ENCODE measurements around the gene PLVAP. TPM values are rescaled to one million over a fixed set of nuclear protein-coding genes. Genes with fewer than 3 reads are reported as not detected.

PLVAP gene
- total RNA-seq, 4 donors from 2014 or later, result 11.5 to 45.1 (median 18.8) TPM

- Histone ChIP-seq H3K36me3 (no peaks in the 10 kb centered on the region), H3K27ac (peak overlapping the region in 3 of 4 donors; percentile 52 to 75 (median 60)), H3K9me3 (no peaks in the 10 kb centered on the region), H3K4me1 (no peaks in the 10 kb centered on the region), H3K4me3 (no peak overlapping the region), H3K27me3 (peaks cover 0 to 6% (median 0%) of the 10 kb centered on the region in 3 donors)
- DNase-seq (no peak), ATAC-seq (no peak)
- TF ChIP-seq, protein P1, sequence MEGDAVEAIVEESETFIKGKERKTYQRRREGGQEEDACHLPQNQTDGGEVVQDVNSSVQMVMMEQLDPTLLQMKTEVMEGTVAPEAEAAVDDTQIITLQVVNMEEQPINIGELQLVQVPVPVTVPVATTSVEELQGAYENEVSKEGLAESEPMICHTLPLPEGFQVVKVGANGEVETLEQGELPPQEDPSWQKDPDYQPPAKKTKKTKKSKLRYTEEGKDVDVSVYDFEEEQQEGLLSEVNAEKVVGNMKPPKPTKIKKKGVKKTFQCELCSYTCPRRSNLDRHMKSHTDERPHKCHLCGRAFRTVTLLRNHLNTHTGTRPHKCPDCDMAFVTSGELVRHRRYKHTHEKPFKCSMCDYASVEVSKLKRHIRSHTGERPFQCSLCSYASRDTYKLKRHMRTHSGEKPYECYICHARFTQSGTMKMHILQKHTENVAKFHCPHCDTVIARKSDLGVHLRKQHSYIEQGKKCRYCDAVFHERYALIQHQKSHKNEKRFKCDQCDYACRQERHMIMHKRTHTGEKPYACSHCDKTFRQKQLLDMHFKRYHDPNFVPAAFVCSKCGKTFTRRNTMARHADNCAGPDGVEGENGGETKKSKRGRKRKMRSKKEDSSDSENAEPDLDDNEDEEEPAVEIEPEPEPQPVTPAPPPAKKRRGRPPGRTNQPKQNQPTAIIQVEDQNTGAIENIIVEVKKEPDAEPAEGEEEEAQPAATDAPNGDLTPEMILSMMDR (IDR thresholded peaks at IDR 0.05 in 4 of 5, conservative IDR thresholded peaks at IDR 0.05 in 1 of 5), result no peak
- TF ChIP-seq POLR2A (IDR thresholded peaks at IDR 0.05), result no peak
- in situ Hi-C loops (cut with MboI; ENCODE audit: low sequenced_read_pairs in 4 of 4), result no loop called here
- intact Hi-C loops (cut with DNase I; ENCODE audit: low total_unique reads), result no loop called here
These were observed 20.0 kb downstream of the PLVAP start for GRCh38 chr19:17357078-17357666.

- Histone ChIP-seq H3K27me3 (peaks cover 0 to 6% (median 0%) of the 10 kb centered on the region in 3 donors), H3K9me3 (no peaks in the 10 kb centered on the region), H3K36me3 (no peaks in the 10 kb centered on the region), H3K27ac (peak overlapping the region in 1 of 4 donors; percentile 18), H3K4me1 (peaks cover 5 to 12% of the 10 kb centered on the region in 2 donors), H3K4me3 (no peak overlapping the region)
- in situ Hi-C loops (cut with MboI; ENCODE audit: low sequenced_read_pairs in 4 of 4), result no loop called here
- intact Hi-C loops (cut with DNase I; ENCODE audit: low total_unique reads), result no loop called here
- no peak for ATAC-seq
- TF ChIP-seq, protein P1 (IDR thresholded peaks at IDR 0.05 in 4 of 5, conservative IDR thresholded peaks at IDR 0.05 in 1 of 5), result no peak
- TF ChIP-seq POLR2A (IDR thresholded peaks at IDR 0.05), result no peak
- DNase-seq, result no peak
These were observed 23.8 kb downstream of the PLVAP start for GRCh38 chr19:17353386-17353785.

DNA sequence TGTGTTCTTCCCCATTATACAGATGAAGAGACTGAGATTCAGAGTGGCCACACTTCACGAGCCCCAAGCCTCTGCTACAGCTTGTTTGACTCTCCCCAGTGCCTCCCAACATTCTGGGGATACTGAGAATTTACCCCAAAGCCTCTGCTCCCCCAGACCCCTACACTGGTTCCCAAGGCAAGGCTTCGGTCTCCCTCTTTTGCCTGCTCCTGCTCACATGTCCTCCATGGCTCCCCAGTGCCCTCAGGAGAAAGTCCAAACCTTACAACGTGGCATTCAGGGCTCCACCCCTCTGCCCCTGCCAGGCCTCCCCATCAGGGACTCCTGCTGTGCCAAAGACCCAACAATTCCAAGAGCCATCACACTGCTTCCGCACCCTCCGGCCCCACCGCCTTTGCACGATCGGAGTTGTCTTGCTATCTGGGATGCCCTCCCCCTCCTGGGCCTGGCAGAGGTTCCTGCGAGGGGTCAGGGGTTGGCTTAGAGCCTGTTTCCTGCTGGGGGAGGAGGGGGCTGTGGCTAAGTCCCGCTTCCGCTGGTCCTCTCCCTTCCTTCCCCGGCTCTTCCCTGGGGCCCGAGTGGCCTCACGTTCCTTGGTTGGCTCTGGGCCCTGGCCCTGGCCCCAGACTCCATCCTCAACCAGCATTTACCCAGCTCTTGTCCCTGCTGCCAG is 24.4 kb downstream of the PLVAP start:
- TF ChIP-seq, protein P1 (IDR thresholded peaks at IDR 0.05 in 4 of 5, conservative IDR thresholded peaks at IDR 0.05 in 1 of 5), result no peak
- TF ChIP-seq POLR2A (IDR thresholded peaks at IDR 0.05), result no peak
- no peak for DNase-seq

DNA sequence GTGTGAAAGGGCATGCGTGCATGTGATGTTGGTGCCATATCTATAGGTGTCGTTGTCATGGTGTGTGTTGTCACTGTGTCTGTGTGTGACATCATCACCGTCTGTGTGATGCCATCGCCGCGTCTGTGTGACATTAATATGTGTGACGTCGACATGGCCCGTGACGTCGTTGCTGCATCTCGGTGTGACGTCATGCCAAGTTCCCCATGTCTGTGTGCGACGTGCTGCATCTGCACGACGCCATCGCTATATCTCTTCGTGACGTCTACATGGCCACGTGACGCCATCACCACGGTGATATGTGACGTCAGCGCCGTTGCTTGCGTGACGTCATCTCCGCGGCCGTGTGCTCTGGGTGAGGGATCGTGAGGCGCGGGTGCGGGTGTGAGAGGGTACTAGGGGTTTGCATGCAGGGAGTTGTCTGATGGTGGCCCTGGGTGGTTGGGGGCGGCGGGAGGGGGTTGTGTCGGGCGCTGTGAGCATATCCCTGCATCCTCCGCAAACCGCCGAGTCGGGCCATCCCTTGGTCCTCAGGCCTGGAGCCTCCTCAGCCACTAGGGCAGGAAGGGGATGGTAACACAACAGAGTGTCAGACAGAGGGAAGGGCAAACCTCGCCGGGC is 25.2 kb downstream of the PLVAP start:
- in situ Hi-C loops (cut with MboI; ENCODE audit: low sequenced_read_pairs in 4 of 4) (no loop called here), intact Hi-C loops (cut with DNase I; ENCODE audit: low total_unique reads) (no loop called here)
- no peak for TF ChIP-seq POLR2A (IDR thresholded peaks at IDR 0.05)
- TF ChIP-seq, protein P1 (IDR thresholded peaks at IDR 0.05 in 4 of 5, conservative IDR thresholded peaks at IDR 0.05 in 1 of 5), result no peak
- H3K36me3 ChIP-seq, result no peaks in the 10 kb centered on the region
- no peak overlapping the region for H3K4me3 ChIP-seq
- DNase-seq (no peak), ATAC-seq (no peak)
- H3K9me3 ChIP-seq, result no peaks in the 10 kb centered on the region
- peak overlapping the region in 1 of 4 donors; percentile 27 for H3K27ac ChIP-seq
- peaks cover 20 to 26% of the 10 kb centered on the region in 2 donors for H3K4me1 ChIP-seq
- peaks cover 0 to 6% (median 0%) of the 10 kb centered on the region in 3 donors for H3K27me3 ChIP-seq

More for the DNA sequence above, 24.4 kb downstream of the PLVAP start:
- H3K4me3 ChIP-seq, result no peak overlapping the region
- no peaks in the 10 kb centered on the region for H3K36me3 ChIP-seq
- intact Hi-C loops (cut with DNase I; ENCODE audit: low total_unique reads) (no loop called here), in situ Hi-C loops (cut with MboI; ENCODE audit: low sequenced_read_pairs in 4 of 4) (no loop called here)
- peak overlapping the region in 2 of 4 donors; percentile 18 to 27 for H3K27ac ChIP-seq
- peak in 1 of 2 donors; percentile 20 for ATAC-seq
- peaks cover 12 to 18% of the 10 kb centered on the region in 2 donors for H3K4me1 ChIP-seq
- H3K9me3 ChIP-seq, result no peaks in the 10 kb centered on the region
- H3K27me3 ChIP-seq, result peaks cover 0 to 6% (median 0%) of the 10 kb centered on the region in 3 donors
